ENCODE measurements around the gene RTCB.

- TF ChIP-seq CTCF (IDR thresholded peaks at IDR 0.05), result peak in 2 of 4 experiments; percentile 9 to 18
- TF ChIP-seq POLR2A (IDR thresholded peaks at IDR 0.05), result peak; percentile 45
These were observed at the start of gene RTCB for GRCh38 chr22:32411829-32412592.

All from prostate gland (tissue), 2 donors.